BJ (cell line): Measurements from ENCODE around the gene CHN2. TPM values are rescaled to one million over a fixed set of nuclear protein-coding genes. Genes with fewer than 3 reads are reported as not detected.

Experiments used
- CTCF ChIA-PET: fragments of 350-600 bp; formaldehyde crosslinking; extraction: SDS; loops from one replicate; lab custom pipeline; 2021; ENCODE audit warnings: antibody characterized with exemption, inconsistent platforms; lab: Yijun Ruan, JAX
- POLR2A ChIA-PET: fragments of 300-600 bp; sonication (Branson Sonifier 250); formaldehyde crosslinking; extraction: SDS; loops from one replicate; lab custom pipeline; 2021; ENCODE audit warnings: antibody characterized with exemption; lab: Charles Lee
- DNase-seq: peaks from one replicate; pipeline ENCODE4 v3.0.0-alpha.2; 2011; ENCODE audit warnings: low read depth
- H3K27me3 ChIP-seq: 2 replicates; pipeline ENCODE4 v1.6.0; 2011; ENCODE audit warnings: low read length; ENCODE audit not compliant: control insufficient read depth, insufficient read depth
- H3K36me3 ChIP-seq: 2 replicates; pipeline ENCODE4 v1.5.1; 2011; ENCODE audit warnings: low read length; ENCODE audit not compliant: control insufficient read depth, insufficient read depth
- H3K4me3 ChIP-seq: 2 replicates; pipeline ENCODE4 v1.5.1; 2011; ENCODE audit warnings: low read depth, mild to moderate bottlenecking, control low read depth, low read length
- CTCF ChIP-seq: IDR thresholded peaks from 2 replicates; pipeline ENCODE4 v1.5.1; 2011; ENCODE audit warnings: low read depth, mild to moderate bottlenecking, control low read depth, inconsistent platforms, low read length, moderate library complexity; ENCODE audit not compliant: insufficient read depth
- polyA plus RNA-seq: library from polyadenylated mRNA; depleted of rRNA; stranded (reverse); fragments of >200 nt; gene quantifications from 2 replicates; pipeline ENCODE4 v1.2.3, GENCODE V29; 2011

CHN2 gene
- polyA plus RNA-seq, 1 experiment: not detected

- Histone ChIP-seq H3K27me3 (peaks cover 5% of the 10 kb centered on the region), H3K4me3 (no peak overlapping the region), H3K36me3 (no peaks in the 10 kb centered on the region)
- no peak for TF ChIP-seq CTCF
- ChIA-PET POLR2A (no interaction called here), CTCF (interaction anchor here (0.6 kb wide), 1 partner anchor 279 kb away, joined by 3 read pairs; no protein-coding TSS in a partner anchor)
- DNase-seq: no peak
Observed at GRCh38 chr7:29469976-29470557, 275.5 kb downstream of the CHN2 start.

GRCh38 chr7:29471444-29472138 is 277.0 kb downstream of the CHN2 start:
- H3K27me3 ChIP-seq: peaks cover 5% of the 10 kb centered on the region
- no peak for TF ChIP-seq CTCF
- H3K36me3 ChIP-seq: no peaks in the 10 kb centered on the region
- POLR2A ChIA-PET: no interaction called here
- H3K4me3 ChIP-seq: no peak overlapping the region
- CTCF ChIA-PET: no interaction called here
- no peak for DNase-seq

GRCh38 chr7:29476916-29477315 is 282.3 kb downstream of the CHN2 start:
- no peak overlapping the region for H3K4me3 ChIP-seq
- no peak for DNase-seq
- peaks cover 5% of the 10 kb centered on the region for H3K27me3 ChIP-seq
- ChIA-PET POLR2A (no interaction called here), CTCF (interaction anchor here (2.3 kb wide), 1 partner anchor 13 kb away, joined by 6 read pairs; no protein-coding TSS in a partner anchor)
- no peak for TF ChIP-seq CTCF
- no peaks in the 10 kb centered on the region for H3K36me3 ChIP-seq

- no peak for TF ChIP-seq CTCF
- no peak overlapping the region for H3K4me3 ChIP-seq
- no peak for DNase-seq
- peaks cover 3% of the 10 kb centered on the region for H3K27me3 ChIP-seq
- ChIA-PET POLR2A (no interaction called here), CTCF (interaction anchor here (0.8 to 1.5 kb wide), 2 partner anchors 10 to 22 kb away, joined by 3 read pairs; no protein-coding TSS in a partner anchor)
- H3K36me3 ChIP-seq: no peaks in the 10 kb centered on the region
Observed at GRCh38 chr7:29478226-29478625, 283.7 kb downstream of the CHN2 start.

- CTCF ChIA-PET: interaction anchor here (0.8 to 1.5 kb wide), 2 partner anchors 10 to 22 kb away, joined by 3 read pairs; no protein-coding TSS in a partner anchor
- TF ChIP-seq CTCF: no peak
- POLR2A ChIA-PET: no interaction called here
- H3K36me3 ChIP-seq: no peaks in the 10 kb centered on the region
- H3K4me3 ChIP-seq: no peak overlapping the region
- no peak for DNase-seq
- H3K27me3 ChIP-seq: peaks cover 3% of the 10 kb centered on the region; the same call in 1 of the 2 replicates
Observed at GRCh38 chr7:29478687-29479240, 284.2 kb downstream of the CHN2 start.
